Mesodermal cell (in vitro differentiated cells): Measurements from ENCODE around the gene STAT3.
"Not testable (repeated sequence)": the region's sequence is repeated elsewhere in the genome, so short reads cannot be mapped to it uniquely, and the experiment has no call there.

Source experiments
- H3K27ac ChIP-seq: 2 replicates; pipeline ENCODE4 v1.7.0; 2013; ENCODE audit warnings: mild to moderate bottlenecking, low read depth, low read length, moderate library complexity; ENCODE audit not compliant: severe bottlenecking
- H3K36me3 ChIP-seq: 2 replicates; pipeline ENCODE4 v1.7.1; 2013; ENCODE audit warnings: mild to moderate bottlenecking, low read length, moderate library complexity; ENCODE audit not compliant: control insufficient read depth, insufficient read depth
- H3K4me1 ChIP-seq: one replicate; pipeline ENCODE4 v1.7.1; 2013; ENCODE audit warnings: mild to moderate bottlenecking, low read length; ENCODE audit not compliant: insufficient read depth, control insufficient read depth, poor library complexity, severe bottlenecking
- H3K4me3 ChIP-seq: 2 replicates; pipeline ENCODE4 v1.7.0; 2013; ENCODE audit warnings: low read length, control low read depth, mild to moderate bottlenecking; ENCODE audit not compliant: insufficient read depth, poor library complexity, severe bottlenecking; ENCODE audit errors: extremely low read depth
- H3K9me3 ChIP-seq: 2 replicates; pipeline ENCODE4 v1.7.1; 2013; ENCODE audit warnings: mild to moderate bottlenecking, low read length, moderate library complexity; ENCODE audit not compliant: control insufficient read depth
- WGBS, 2 experiments: methylation state at CpG; one replicate each; pipeline ENCODE4 v1.1.5; 2013; ENCODE audit warnings: missing lambda C conversion rate in 2 of 2; ENCODE audit not compliant: insufficient coverage in 2 of 2; 5-methylcytosine and 5-hydroxymethylcytosine counted together

The STAT3 gene

DNA sequence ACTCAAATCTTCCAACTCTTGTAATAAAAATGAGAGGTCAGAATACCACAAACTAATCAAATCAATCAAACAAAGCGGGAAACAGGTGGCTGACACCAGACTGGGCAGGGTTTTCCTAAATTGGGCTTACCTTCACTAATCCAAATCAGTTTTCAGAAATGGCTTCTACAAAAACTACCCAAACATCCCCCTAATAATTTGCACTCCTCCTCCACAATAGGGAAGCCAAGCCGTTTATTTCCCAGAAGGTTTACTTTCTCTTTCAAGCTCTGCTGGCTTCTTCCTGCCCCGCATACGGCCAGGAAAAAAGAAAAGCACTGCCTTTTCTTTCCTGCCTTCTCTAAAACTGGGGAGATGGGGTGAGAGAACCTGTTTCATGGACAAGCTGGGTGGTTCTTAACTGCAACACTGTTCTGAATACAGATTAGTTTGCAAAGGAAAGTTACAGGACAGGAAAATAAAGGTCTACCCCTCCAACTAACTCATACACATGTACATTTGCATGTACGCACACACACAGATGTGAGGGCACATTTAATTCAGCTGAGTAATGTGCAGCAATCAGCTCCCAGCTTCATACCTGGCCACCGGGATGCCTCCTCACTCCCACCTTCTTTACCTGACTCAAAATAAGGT, 9.2 kb downstream of the STAT3 start:
- peaks cover 18% of the 10 kb centered on the region for H3K36me3 ChIP-seq

DNA sequence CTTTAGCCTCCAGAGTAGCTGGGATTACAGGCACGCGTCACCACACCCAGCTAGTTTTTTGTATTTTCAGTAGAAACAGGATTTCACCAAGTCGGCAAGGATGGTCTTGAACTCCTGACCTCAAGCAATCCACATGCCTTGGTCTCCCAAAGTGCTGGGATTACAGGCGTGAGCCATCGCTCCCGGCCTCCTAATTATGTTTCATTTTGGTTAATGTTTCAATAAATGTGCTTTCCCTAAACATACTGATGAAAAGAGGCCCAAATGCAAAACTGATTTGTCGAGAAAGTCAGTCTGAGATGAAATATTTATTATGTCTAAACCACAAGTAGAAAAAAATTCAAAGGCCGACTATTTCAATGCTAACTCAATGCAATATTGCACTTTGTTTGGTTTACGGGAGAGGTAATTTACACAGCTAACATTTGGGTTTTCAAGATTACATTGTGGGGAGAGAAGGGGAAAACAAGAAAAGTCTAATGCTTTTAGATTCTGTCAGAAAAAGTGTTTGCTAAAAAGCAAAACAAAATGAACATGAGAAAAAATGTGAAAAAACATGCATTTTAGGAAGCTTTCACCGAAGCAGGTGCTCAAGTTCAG, 9.8 kb downstream of the STAT3 start:
- no peaks in the 10 kb centered on the region for H3K4me1 ChIP-seq
- no peak overlapping the region for H3K27ac ChIP-seq
- 91 to 97% methylated on average over 4 to 5 of the region's 10 CpGs for WGBS, 2 experiments
- H3K4me3 ChIP-seq: no peak overlapping the region
- no peaks in the 10 kb centered on the region for H3K9me3 ChIP-seq
- H3K36me3 ChIP-seq: peaks cover 18% of the 10 kb centered on the region

More for the DNA sequence above, 9.2 kb downstream of the STAT3 start:
- no peak overlapping the region for H3K27ac ChIP-seq
- no peaks in the 10 kb centered on the region for H3K4me1 ChIP-seq
- H3K4me3 ChIP-seq: no peak overlapping the region
- WGBS, 2 experiments: 75 to 79% methylated on average over 3 to 6 of the region's 6 CpGs
- no peaks in the 10 kb centered on the region for H3K9me3 ChIP-seq

- Histone ChIP-seq H3K36me3 (peaks cover 26% of the 10 kb centered on the region), H3K4me3 (no peak overlapping the region), H3K27ac (no peak overlapping the region), H3K9me3 (peaks cover 6% of the 10 kb centered on the region), H3K4me1 (no peaks in the 10 kb centered on the region)
- WGBS, 2 experiments: no CpG with 5 or more reads among the region's 1 CpG
These were observed 14.3 kb downstream of the STAT3 start for GRCh38 chr17:42373896-42374295.

DNA sequence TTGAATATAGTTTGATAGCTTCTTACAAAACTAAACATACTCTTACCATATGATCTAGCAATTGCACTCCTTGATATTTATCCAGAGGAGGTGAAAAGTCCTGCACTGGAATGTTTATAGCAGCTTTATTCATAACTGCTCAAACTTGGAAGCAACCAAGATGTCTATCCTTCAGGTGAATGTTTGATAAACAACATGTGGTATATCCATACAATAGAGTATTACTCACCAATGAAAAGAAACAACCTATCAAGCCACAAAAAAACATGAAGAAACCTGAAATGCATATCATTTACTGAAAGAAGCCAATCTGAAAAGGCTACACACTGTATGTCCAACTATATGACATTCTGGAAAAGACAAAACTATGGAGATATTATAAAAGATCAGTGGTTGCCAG, 16.1 kb downstream of the STAT3 start:
- Histone ChIP-seq H3K9me3 (peaks cover 6% of the 10 kb centered on the region), H3K36me3 (peaks cover 26% of the 10 kb centered on the region), H3K4me3 (no peak overlapping the region), H3K4me1 (no peaks in the 10 kb centered on the region), H3K27ac (no peak overlapping the region)

DNA sequence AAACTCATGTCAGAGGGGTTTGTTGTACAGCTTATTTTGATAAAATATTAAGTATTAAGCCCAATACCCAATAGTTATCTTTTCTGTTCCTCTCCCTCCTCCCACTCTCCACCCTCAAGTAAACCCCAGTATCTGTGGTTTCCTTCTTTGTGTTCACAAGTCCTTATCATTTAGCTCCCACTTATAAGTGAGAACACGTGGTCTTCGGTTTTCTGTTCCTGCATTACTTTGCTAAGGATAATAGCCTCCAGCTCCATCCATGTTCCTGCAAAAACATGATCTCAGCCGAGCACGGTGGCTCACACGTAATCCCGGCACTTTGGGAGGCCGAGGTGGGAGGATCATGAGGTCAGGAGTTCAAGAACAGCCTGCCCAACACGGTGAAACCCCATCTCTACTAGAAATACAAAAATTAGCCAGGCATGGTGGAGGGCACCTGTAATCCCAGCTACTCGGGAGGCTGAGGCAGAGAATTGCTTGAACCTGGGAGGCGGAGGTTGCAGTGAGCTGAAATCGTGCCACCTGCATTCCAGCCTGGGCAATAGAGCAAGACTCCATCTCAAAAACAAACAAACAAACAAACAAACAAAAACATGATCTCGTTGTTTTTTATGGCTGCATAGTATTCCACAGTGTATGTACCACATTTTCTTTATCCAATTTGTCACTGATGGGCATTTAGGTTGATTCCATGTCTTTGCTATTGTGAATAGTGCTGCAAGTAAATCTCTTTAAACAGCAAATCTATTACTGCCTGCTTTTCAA, 19.3 kb downstream of the STAT3 start:
- 82 to 86% methylated on average over 10 to 11 of the region's 12 CpGs for WGBS, 2 experiments
- not testable (repeated sequence) for H3K9me3 ChIP-seq, H3K27ac ChIP-seq, H3K4me1 ChIP-seq, H3K4me3 ChIP-seq
- peaks cover 26% of the 10 kb centered on the region for H3K36me3 ChIP-seq

DNA sequence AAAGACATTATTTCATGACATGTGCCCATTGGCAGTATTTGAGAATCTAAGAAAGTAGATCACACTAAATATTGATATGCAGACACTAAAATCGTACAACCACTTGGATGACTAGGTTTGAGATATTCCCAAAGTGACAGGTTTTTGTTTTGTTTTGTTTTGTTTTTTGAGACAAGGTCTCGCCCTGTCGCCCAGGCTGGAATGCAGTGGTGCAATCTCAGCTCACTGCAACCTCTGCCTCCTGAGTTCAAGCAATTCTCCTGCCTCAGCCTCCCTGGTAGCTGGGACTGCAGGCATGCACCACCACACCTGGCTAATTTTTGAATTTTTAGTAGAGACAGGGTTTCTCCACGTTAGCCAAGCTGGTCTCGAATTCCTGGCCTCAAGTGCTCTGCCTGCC, 19.9 kb downstream of the STAT3 start:
- not testable (repeated sequence) for H3K4me1 ChIP-seq, H3K27ac ChIP-seq, H3K9me3 ChIP-seq, H3K4me3 ChIP-seq
- 94 to 97% methylated on average over 3 to 4 of the region's 5 CpGs for WGBS, 2 experiments
- H3K36me3 ChIP-seq: peaks cover 21% of the 10 kb centered on the region

DNA sequence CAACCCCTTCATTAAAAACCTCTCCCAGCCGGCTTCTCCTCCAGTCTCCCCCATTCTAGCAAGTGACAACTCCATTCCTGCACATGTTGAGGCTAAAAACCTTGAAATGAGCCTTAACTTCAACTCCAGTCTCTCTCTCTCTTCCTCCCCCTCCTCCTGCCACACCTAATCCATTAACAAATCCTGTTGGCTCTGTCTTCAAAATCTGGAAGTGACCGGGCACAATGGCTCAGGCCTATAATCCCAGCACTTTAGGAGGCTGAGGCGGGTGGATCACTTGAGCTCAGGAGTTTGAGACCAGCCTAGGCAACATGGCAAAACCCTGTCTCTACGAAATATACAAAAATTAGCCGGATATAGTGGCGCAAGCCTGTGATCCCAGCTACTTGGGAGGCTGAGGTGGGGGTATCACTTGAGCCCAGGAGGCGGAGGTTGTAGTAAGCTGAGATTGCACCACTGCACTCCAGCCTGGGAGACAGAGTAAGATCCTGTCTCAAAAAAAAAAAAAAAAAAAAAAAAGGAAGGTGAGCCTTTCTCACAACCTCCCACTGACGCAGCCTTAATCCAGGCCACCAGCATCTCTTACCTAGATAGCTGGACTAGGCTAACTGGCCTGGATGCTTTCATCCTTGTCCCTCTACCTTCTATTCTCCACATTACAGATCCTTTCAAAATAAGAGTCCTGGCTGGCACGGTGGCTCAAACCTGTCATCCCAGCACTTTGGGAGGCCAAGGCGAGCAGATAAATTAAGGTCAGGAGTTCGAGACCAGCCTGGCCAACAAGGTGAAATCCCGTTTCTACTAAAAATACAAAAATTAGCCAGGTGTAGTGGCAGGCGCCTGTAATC, 21.8 kb downstream of the STAT3 start:
- H3K4me3 ChIP-seq, H3K4me1 ChIP-seq: not testable (repeated sequence)
- WGBS, 2 experiments: 80 to 81% methylated on average over 12 to 13 of the region's 13 CpGs

DNA sequence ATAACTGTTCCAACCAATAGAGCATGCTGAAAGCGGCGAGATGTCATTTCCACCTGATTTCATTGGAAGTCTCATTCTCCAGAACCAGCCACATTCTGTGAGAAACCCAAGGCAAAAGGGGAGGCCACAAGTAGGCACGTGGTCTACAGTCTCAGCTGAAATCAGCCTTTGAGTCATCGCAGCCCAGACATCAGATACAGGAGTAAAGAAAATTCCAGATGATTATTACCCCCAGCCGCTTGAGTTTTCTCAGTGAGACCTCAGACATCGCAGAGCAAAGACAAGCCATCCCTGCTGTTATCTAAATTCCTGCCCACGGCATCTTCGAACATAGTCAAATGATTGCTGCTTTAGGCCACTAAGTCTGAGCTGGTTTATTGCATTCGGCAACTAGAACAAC, 23.1 kb downstream of the STAT3 start:
- no peaks in the 10 kb centered on the region for H3K9me3 ChIP-seq
- WGBS, 2 experiments: 84 to 93% methylated on average over 6 to 7 of the region's 9 CpGs
- H3K4me1 ChIP-seq: peaks cover 6% of the 10 kb centered on the region
- no peak overlapping the region for H3K4me3 ChIP-seq
- H3K27ac ChIP-seq: no peak overlapping the region
- peaks cover 13% of the 10 kb centered on the region for H3K36me3 ChIP-seq

More for the DNA sequence above, 21.8 kb downstream of the STAT3 start:
- not testable (repeated sequence) for H3K36me3 ChIP-seq, H3K9me3 ChIP-seq, H3K27ac ChIP-seq

GRCh38 chr17:42363767-42364585, 24.3 kb downstream of the STAT3 start:
- Histone ChIP-seq H3K4me3 (no peak overlapping the region), H3K36me3 (peaks cover 5% of the 10 kb centered on the region), H3K27ac (no peak overlapping the region), H3K4me1 (peaks cover 6% of the 10 kb centered on the region), H3K9me3 (no peaks in the 10 kb centered on the region)
- WGBS, 2 experiments: 85 to 90% methylated on average over 4 to 5 of the region's 7 CpGs

DNA sequence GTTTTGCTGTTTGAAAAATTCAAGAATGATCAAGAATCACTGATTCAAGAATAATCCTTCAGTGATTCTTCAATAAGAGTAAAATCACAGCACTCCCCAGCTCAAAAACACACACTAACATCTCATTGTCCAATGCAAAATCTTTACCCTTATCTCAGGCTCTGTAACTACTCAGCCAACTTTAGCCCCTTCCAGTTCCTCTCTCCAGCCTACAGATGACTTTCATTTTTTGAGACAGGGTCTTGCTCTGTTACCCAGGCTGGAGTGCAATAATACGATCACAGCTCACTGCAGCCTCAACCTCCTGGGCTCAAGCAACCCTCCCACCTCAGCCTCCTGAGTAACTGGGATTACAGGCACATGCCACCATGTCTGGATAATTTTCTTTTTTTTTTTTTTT, 25.0 kb downstream of the STAT3 start:
- peaks cover 6% of the 10 kb centered on the region for H3K4me1 ChIP-seq
- H3K9me3 ChIP-seq: no peaks in the 10 kb centered on the region
- no peak overlapping the region for H3K27ac ChIP-seq
- H3K36me3 ChIP-seq: peaks cover 5% of the 10 kb centered on the region
- 80% methylated on average over 1 of the region's 1 CpG; no CpG with 5 or more reads in 1 of the 2 experiments for WGBS, 2 experiments
- H3K4me3 ChIP-seq: no peak overlapping the region
